PC-9 (cell line): ENCODE measurements around the gene ADGRD1. TPM values are rescaled to one million over a fixed set of nuclear protein-coding genes. Genes with fewer than 3 reads are reported as not detected.

ENCODE experiments used
- BruUV-seq: library from RNA; stranded (reverse); fragments of 400-500 nt; replicated peaks from 2 replicates; lab custom pipeline; 2021; lab: Mats Ljungman, UMichigan
- CTCF ChIA-PET: fragments of 300-600 bp; sonication (Branson Sonifier 250); formaldehyde crosslinking; loops from one replicate; lab custom pipeline; 2022; ENCODE audit warnings: antibody characterized with exemption; lab: Charles Lee
- POLR2A ChIA-PET: fragments of 300-600 bp; sonication (Branson Sonifier 250); formaldehyde crosslinking; loops from one replicate; lab custom pipeline; 2022; ENCODE audit warnings: antibody characterized with exemption; ENCODE audit not compliant: unreplicated experiment; lab: Charles Lee
- DNase-seq, 2 experiments: peaks; one replicate each; pipeline versions ENCODE4 v3.0.0 to v3.0.0-alpha.2; 2015 to 2022; ENCODE audit warnings: mixed read lengths in 1 of 2
- H2AFZ ChIP-seq: fragments of 200-600 bp; sonication (generic); 2 replicates; pipeline ENCODE4 v1.8.1; 2017; ENCODE audit warnings: antibody characterized with exemption
- H3F3A ChIP-seq: fragments of 200-600 bp; sonication (generic); 2 replicates; pipeline ENCODE4 v1.8.1; 2017; ENCODE audit warnings: antibody characterized with exemption, mild to moderate bottlenecking, low read depth; ENCODE audit not compliant: insufficient read depth
- H3K27ac ChIP-seq: fragments of 200-600 bp; sonication (generic); 2 replicates; pipeline ENCODE4 v1.6.1; 2016; ENCODE audit warnings: mixed run types
- H3K27me3 ChIP-seq: fragments of 200-600 bp; sonication (generic); 2 replicates; pipeline ENCODE4 v1.6.1; 2016; ENCODE audit warnings: low read depth, mixed run types; ENCODE audit not compliant: insufficient read depth
- H3K36me3 ChIP-seq: fragments of 200-600 bp; sonication (generic); 2 replicates; pipeline ENCODE4 v1.6.1; 2016; ENCODE audit warnings: low read depth, mixed run types
- H3K4me1 ChIP-seq: fragments of 200-600 bp; sonication (generic); replicated peaks from 2 replicates; pipeline ENCODE4 v1.6.1; 2016; ENCODE audit warnings: mixed run types; ENCODE audit not compliant: insufficient read depth
- H3K4me2 ChIP-seq: fragments of 200-600 bp; sonication (generic); 2 replicates; pipeline ENCODE4 v1.6.1; 2017; ENCODE audit warnings: mixed run types
- H3K4me3 ChIP-seq: fragments of 200-600 bp; sonication (generic); 2 replicates; pipeline ENCODE4 v1.6.1; 2016; ENCODE audit warnings: mixed run types
- H3K79me2 ChIP-seq: fragments of 200-600 bp; sonication (generic); 2 replicates; pipeline ENCODE4 v1.6.1; 2017; ENCODE audit warnings: low read depth, mixed run types
- H3K9me2 ChIP-seq: fragments of 200-600 bp; sonication (generic); 2 replicates; pipeline ENCODE4 v1.8.1; 2017; ENCODE audit warnings: mild to moderate bottlenecking; ENCODE audit not compliant: insufficient read depth
- H3K9me3 ChIP-seq: fragments of 200-600 bp; sonication (generic); 2 replicates; pipeline ENCODE4 v1.8.1; 2016; ENCODE audit warnings: low read depth; ENCODE audit not compliant: insufficient read depth
- H4K20me1 ChIP-seq: fragments of 200-600 bp; sonication (generic); 2 replicates; pipeline ENCODE4 v1.8.1; 2017; ENCODE audit not compliant: insufficient read depth
- CTCF ChIP-seq: fragments of 200-600 bp; sonication (generic); conservative IDR thresholded peaks from 2 replicates; pipeline ENCODE4 v1.6.1; 2017; ENCODE audit warnings: mixed run types, antibody characterized with exemption, mild to moderate bottlenecking, moderate library complexity
- EZH2 ChIP-seq: fragments of 200-600 bp; sonication (generic); IDR thresholded peaks from 2 replicates; pipeline ENCODE4 v1.8.0; 2017; ENCODE audit warnings: antibody characterized with exemption, low read depth
- intact Hi-C: fragments of 100-400 bp; cut with micrococcal nuclease; formaldehyde crosslinking; loops from one replicate; pipeline ENCODE4 v1.10.0; 2022; ENCODE audit not compliant: unreplicated experiment
- total RNA-seq: library from RNA; stranded (reverse); gene quantifications from 2 replicates; pipeline ENCODE4 v1.2.3, GENCODE V29; 2021

The ADGRD1 gene
- total RNA-seq, 1 experiment from 2014 or later: not detected

- Histone ChIP-seq H3K9me3 (no peaks in the 10 kb centered on the region), H3K4me3 (no peak overlapping the region), H3K4me1 (no peaks in the 10 kb centered on the region), H3K79me2 (no peaks in the 10 kb centered on the region), H4K20me1 (no peaks in the 10 kb centered on the region), H3K36me3 (no peaks in the 10 kb centered on the region), H3K27me3 (peaks cover 79% of the 10 kb centered on the region), H3K4me2 (no peak overlapping the region), H3K27ac (no peak overlapping the region), H2AFZ (no peak overlapping the region), H3K9me2 (no peaks in the 10 kb centered on the region), H3F3A (no peaks in the 10 kb centered on the region)
- no peak for DNase-seq
- no TSS peak for BruUV-seq
- POLR2A ChIA-PET: no interaction called here
- intact Hi-C loops: no loop called here
- TF ChIP-seq CTCF (no peak), EZH2 (no peak)
- CTCF ChIA-PET: no interaction called here
Measured at GRCh38 chr12:131139363-131140068, 185.8 kb downstream of the ADGRD1 start.

GRCh38 chr12:131140069-131140435 lies 186.3 kb downstream of the ADGRD1 start:
- no peak for TF ChIP-seq EZH2
- no peak for TF ChIP-seq CTCF
- H4K20me1 ChIP-seq: no peaks in the 10 kb centered on the region
- H2AFZ ChIP-seq: no peak overlapping the region
- no peak overlapping the region for H3K4me2 ChIP-seq
- H3F3A ChIP-seq: no peaks in the 10 kb centered on the region
- H3K4me1 ChIP-seq: no peaks in the 10 kb centered on the region
- DNase-seq: no peak
- ChIA-PET CTCF (no interaction called here), POLR2A (no interaction called here)
- H3K9me2 ChIP-seq: no peaks in the 10 kb centered on the region
- H3K79me2 ChIP-seq: no peaks in the 10 kb centered on the region
- BruUV-seq: no TSS peak
- H3K9me3 ChIP-seq: no peaks in the 10 kb centered on the region
- no peak overlapping the region for H3K27ac ChIP-seq
- intact Hi-C loops: no loop called here
- H3K36me3 ChIP-seq: no peaks in the 10 kb centered on the region
- H3K27me3 ChIP-seq: peaks cover 74% of the 10 kb centered on the region
- H3K4me3 ChIP-seq: no peak overlapping the region

GRCh38 chr12:131140697-131141096 lies 187.0 kb downstream of the ADGRD1 start:
- Histone ChIP-seq H3K4me2 (no peak overlapping the region), H3K79me2 (no peaks in the 10 kb centered on the region), H3K27ac (no peak overlapping the region), H3K9me3 (no peaks in the 10 kb centered on the region), H4K20me1 (no peaks in the 10 kb centered on the region), H3K27me3 (peaks cover 70% of the 10 kb centered on the region), H3K9me2 (no peaks in the 10 kb centered on the region), H3F3A (no peaks in the 10 kb centered on the region), H3K36me3 (no peaks in the 10 kb centered on the region), H3K4me3 (no peak overlapping the region), H2AFZ (no peak overlapping the region), H3K4me1 (no peaks in the 10 kb centered on the region)
- DNase-seq: no peak
- CTCF ChIA-PET: no interaction called here
- BruUV-seq: no TSS peak
- TF ChIP-seq EZH2: no peak
- no peak for TF ChIP-seq CTCF
- intact Hi-C loops: no loop called here
- POLR2A ChIA-PET: no interaction called here
